Common myeloid progenitor, CD34-positive (primary cell): Measurements from ENCODE around the gene SUSD6.

Experiments used
- CTCF ChIA-PET: fragments of 350-600 bp; sonication (Branson Sonifier 250); formaldehyde crosslinking; loops from one replicate; lab custom pipeline; 2021; ENCODE audit warnings: antibody characterized with exemption; lab: Charles Lee
- POLR2A ChIA-PET: fragments of 350-600 bp; sonication (Branson Sonifier 250); formaldehyde crosslinking; loops from one replicate; lab custom pipeline; 2021; ENCODE audit warnings: antibody characterized with exemption; lab: Charles Lee
- DNase-seq, 3 donors: peaks; one replicate each; pipeline versions ENCODE4 v3.0.0 to v3.0.0-alpha.2; 2013
- H3K27ac ChIP-seq, 2 experiments: 1 replicate in 1 of 2; 2 replicates in 1 of 2; pipeline ENCODE4 v1.7.0; 2013; ENCODE audit warnings: inconsistent platforms in 2 of 2, low read length in 2 of 2, mild to moderate bottlenecking in 2 of 2, low read depth in 1 of 2, moderate library complexity in 1 of 2; ENCODE audit not compliant: severe bottlenecking in 2 of 2, insufficient read depth in 1 of 2, poor library complexity in 1 of 2
- H3K27me3 ChIP-seq, 5 experiments: replicated peaks in 2 of 5; 1 replicate in 3 of 5; 2 replicates in 2 of 5; pipeline versions ENCODE4 v1.6.1 to v1.7.0; 2013; ENCODE audit warnings: low read length in 4 of 5, mild to moderate bottlenecking in 2 of 5, moderate library complexity in 2 of 5, inconsistent platforms in 1 of 5; ENCODE audit not compliant: insufficient read depth in 5 of 5, control insufficient read depth in 4 of 5
- H3K36me3 ChIP-seq, 4 experiments: 1 replicate in 2 of 4; 2 replicates in 2 of 4; pipeline versions ENCODE4 v1.6.1 to v1.7.0; 2013; ENCODE audit warnings: low read length in 3 of 4, control low read depth in 1 of 4, mild to moderate bottlenecking in 1 of 4; ENCODE audit not compliant: control insufficient read depth in 4 of 4, insufficient read depth in 4 of 4
- H3K4me1 ChIP-seq, 4 experiments: 1 replicate in 3 of 4; 2 replicates in 1 of 4; pipeline versions ENCODE4 v1.6.1 to v1.7.1; 2013; ENCODE audit warnings: low read length in 3 of 4, mild to moderate bottlenecking in 3 of 4, control low read depth in 1 of 4, inconsistent platforms in 1 of 4, moderate library complexity in 1 of 4; ENCODE audit not compliant: control insufficient read depth in 4 of 4, insufficient read depth in 4 of 4; ENCODE audit errors: control extremely low read depth in 1 of 4
- H3K4me3 ChIP-seq, 7 experiments: 1 replicate in 4 of 7; 2 replicates in 3 of 7; pipeline versions ENCODE4 v1.5.1 to v1.7.0; 2013; ENCODE audit warnings: mild to moderate bottlenecking in 7 of 7, low read length in 6 of 7, moderate library complexity in 6 of 7, inconsistent platforms in 2 of 7, low read depth in 2 of 7, control low read depth in 1 of 7; ENCODE audit not compliant: insufficient read depth in 4 of 7, control insufficient read depth in 1 of 7; ENCODE audit errors: extremely low read depth in 1 of 7
- H3K9me3 ChIP-seq, 5 experiments: 1 replicate in 4 of 5; 2 replicates in 1 of 5; pipeline versions ENCODE4 v1.6.1 to v1.7.1; 2013; ENCODE audit warnings: low read length in 4 of 5, mild to moderate bottlenecking in 2 of 5, inconsistent platforms in 1 of 5, low read depth in 1 of 5, moderate library complexity in 1 of 5; ENCODE audit not compliant: control insufficient read depth in 4 of 5, insufficient read depth in 2 of 5; ENCODE audit errors: control extremely low read depth in 1 of 5
- WGBS: methylation state at CpG from one replicate; pipeline ENCODE4 v1.1.5; 2013; ENCODE audit not compliant: insufficient coverage; 5-methylcytosine and 5-hydroxymethylcytosine counted together

SUSD6 gene

GRCh38 chr14:69572030-69572840, 39.2 kb upstream of the SUSD6 start:
- H3K4me1 ChIP-seq, result peaks cover 0 to 35% (median 24%) of the 10 kb centered on the region in 4 experiments
- H3K4me3 ChIP-seq, result peak overlapping the region in 6 of 7 experiments; percentile 29 to 70 (median 56)
- WGBS, result 10% methylated on average over 102 of the region's 112 CpGs
- POLR2A ChIA-PET, result interaction anchor here (0.6 kb wide), 2 partner anchors 210 to 257 kb away, joined by 5 read pairs; no protein-coding TSS in a partner anchor
- peaks cover 4 to 98% (median 47%) of the 10 kb centered on the region in 5 experiments for H3K27me3 ChIP-seq
- no peak overlapping the region for H3K27ac ChIP-seq
- H3K36me3 ChIP-seq, result no peaks in the 10 kb centered on the region
- DNase-seq, result peak in 2 of 3 donors; percentile 51 to 62
- CTCF ChIA-PET, result interaction anchor here (1.0 to 5.1 kb wide), 11 partner anchors 10 to 155 kb away, joined by 3 to 28 read pairs (median 3); no protein-coding TSS in a partner anchor
- peaks cover 0 to 3% (median 0%) of the 10 kb centered on the region in 5 experiments for H3K9me3 ChIP-seq

- DNase-seq, result no peak
- no peak overlapping the region for H3K27ac ChIP-seq
- 26% methylated on average over 30 of the region's 40 CpGs for WGBS
- ChIA-PET CTCF (interaction anchor here (1.0 to 5.1 kb wide), 8 partner anchors 10 to 154 kb away, joined by 3 to 28 read pairs (median 4); no protein-coding TSS in a partner anchor), POLR2A (interaction anchor here (0.6 kb wide), 1 partner anchor 210 kb away, joined by 5 read pairs; no protein-coding TSS in a partner anchor)
- peaks cover 4 to 92% (median 43%) of the 10 kb centered on the region in 5 experiments for H3K27me3 ChIP-seq
- no peaks in the 10 kb centered on the region for H3K36me3 ChIP-seq
- peak overlapping the region in 3 of 7 experiments; percentile 43 to 70 (median 62) for H3K4me3 ChIP-seq
- H3K9me3 ChIP-seq, result peaks cover 0 to 3% (median 0%) of the 10 kb centered on the region in 5 experiments
- peaks cover 0 to 35% (median 24%) of the 10 kb centered on the region in 4 experiments for H3K4me1 ChIP-seq
Measured at GRCh38 chr14:69572841-69573135, 38.6 kb upstream of the SUSD6 start.

GRCh38 chr14:69573205-69573830, 38.1 kb upstream of the SUSD6 start:
- POLR2A ChIA-PET, result no interaction called here
- CTCF ChIA-PET, result interaction anchor here (1.1 to 5.1 kb wide), 9 partner anchors 11 to 211 kb away, joined by 3 to 28 read pairs (median 3); no protein-coding TSS in a partner anchor
- Histone ChIP-seq H3K4me3 (peak overlapping the region in 3 of 7 experiments; percentile 11 to 43 (median 30)), H3K27me3 (peaks cover 4 to 87% (median 39%) of the 10 kb centered on the region in 5 experiments), H3K4me1 (peaks cover 0 to 35% (median 24%) of the 10 kb centered on the region in 4 experiments), H3K27ac (no peak overlapping the region), H3K36me3 (no peaks in the 10 kb centered on the region), H3K9me3 (peaks cover 0 to 3% (median 0%) of the 10 kb centered on the region in 5 experiments)
- WGBS, result 18% methylated on average over 47 of the region's 51 CpGs
- DNase-seq, result peak; percentile 12 to 57 (median 47)

- ChIA-PET POLR2A (no interaction called here), CTCF (interaction anchor here (0.7 to 5.1 kb wide), 9 partner anchors 11 to 331 kb away, joined by 3 to 28 read pairs (median 4); no protein-coding TSS in a partner anchor)
- WGBS, result 2% methylated on average over 14 of the region's 15 CpGs
Measured at GRCh38 chr14:69573831-69574262, 37.5 kb upstream of the SUSD6 start.

GRCh38 chr14:69574263-69574953, 37.0 kb upstream of the SUSD6 start, which contains the start of gene CCDC177:
CCDC177 (minus strand) TSS chr14:69574871; CDS start chr14:69573622, 1,249 bp downstream.
- under 1% methylated on average over 34 of the region's 52 CpGs for WGBS
- CTCF ChIA-PET, result interaction anchor here (0.7 to 5.1 kb wide), 12 partner anchors 11 to 332 kb away, joined by 3 to 28 read pairs (median 4); no protein-coding TSS in a partner anchor

More at GRCh38 chr14:69573831-69574262, 37.5 kb upstream of the SUSD6 start:
- DNase-seq, result no peak
- Histone ChIP-seq H3K27ac (no peak overlapping the region), H3K4me3 (peak overlapping the region in 1 of 7 experiments; percentile 30), H3K27me3 (peaks cover 4 to 82% (median 36%) of the 10 kb centered on the region in 5 experiments), H3K36me3 (no peaks in the 10 kb centered on the region), H3K4me1 (peaks cover 0 to 35% (median 24%) of the 10 kb centered on the region in 4 experiments), H3K9me3 (peaks cover 0 to 3% (median 0%) of the 10 kb centered on the region in 5 experiments)

GRCh38 chr14:69574954-69575295, 36.5 kb upstream of the SUSD6 start:
- CTCF ChIA-PET, result interaction anchor here (0.7 to 4.7 kb wide), 9 partner anchors 10 to 332 kb away, joined by 3 to 25 read pairs (median 5); no protein-coding TSS in a partner anchor
- peaks cover 0 to 71% (median 37%) of the 10 kb centered on the region in 5 experiments for H3K27me3 ChIP-seq
- no peak overlapping the region for H3K27ac ChIP-seq
- WGBS, result 52% methylated on average over 4 of the region's 5 CpGs
- DNase-seq, result no peak
- H3K36me3 ChIP-seq, result no peaks in the 10 kb centered on the region
- H3K9me3 ChIP-seq, result peaks cover 0 to 3% (median 0%) of the 10 kb centered on the region in 5 experiments
- peaks cover 0 to 35% (median 24%) of the 10 kb centered on the region in 4 experiments for H3K4me1 ChIP-seq
- POLR2A ChIA-PET, result interaction anchor here (0.6 to 1.2 kb wide), 3 partner anchors 172 to 1210 kb away, joined by 3 to 4 read pairs (median 4); no protein-coding TSS in a partner anchor
- H3K4me3 ChIP-seq, result peak overlapping the region in 2 of 7 experiments; percentile 62 to 64

More at GRCh38 chr14:69574263-69574953, 37.0 kb upstream of the SUSD6 start, which contains the start of gene CCDC177:
- no peaks in the 10 kb centered on the region for H3K36me3 ChIP-seq
- peaks cover 0 to 77% (median 36%) of the 10 kb centered on the region in 5 experiments for H3K27me3 ChIP-seq
- H3K27ac ChIP-seq, result no peak within 1 kb of the TSS
- H3K9me3 ChIP-seq, result peaks cover 0 to 3% (median 0%) of the 10 kb centered on the region in 5 experiments
- peak; percentile 58 to 79 (median 77) for DNase-seq
- peaks cover 0 to 35% (median 24%) of the 10 kb centered on the region in 4 experiments for H3K4me1 ChIP-seq
- POLR2A ChIA-PET, result interaction anchor here (0.6 to 1.2 kb wide), 3 partner anchors 173 to 1209 kb away, joined by 3 to 4 read pairs (median 4); no protein-coding TSS in a partner anchor
- peak within 1 kb of the TSS in 5 of 7 experiments; percentile 8 to 64 (median 55) for H3K4me3 ChIP-seq
